WTC11 (cell line): ENCODE results near the gene CCHCR1.
"Not testable (repeated sequence)": the region's sequence is repeated elsewhere in the genome, so short reads cannot be mapped to it uniquely, and the experiment has no call there.

Experiments
- FOXK1 ChIP-seq: sonication (generic); formaldehyde crosslinking; IDR thresholded peaks from 2 replicates; pipeline ENCODE4 v1.8.0; 2022; ENCODE audit warnings: mild to moderate bottlenecking, moderate library complexity, missing genetic modification reagents
- FOXP1 ChIP-seq: sonication (generic); formaldehyde crosslinking; IDR thresholded peaks from 2 replicates; pipeline ENCODE4 v1.8.0; 2022; ENCODE audit warnings: missing genetic modification reagents, mild to moderate bottlenecking, moderate library complexity, borderline replicate concordance
- HMGA2 ChIP-seq: fragments of 250-450 bp; sonication (Bioruptor Pico); IDR thresholded peaks from 2 replicates; pipeline ENCODE4 v1.4.0; 2021; ENCODE audit warnings: mild to moderate bottlenecking, moderate library complexity
- NR3C1 ChIP-seq: sonication (generic); formaldehyde crosslinking; conservative IDR thresholded peaks from 2 replicates; pipeline ENCODE4 v1.8.1; 2023; ENCODE audit warnings: low read depth, mild to moderate bottlenecking, missing genetic modification reagents
- ZNF416 ChIP-seq: fragments of 250-450 bp; sonication (Bioruptor Pico); IDR thresholded peaks from 2 replicates; pipeline ENCODE4 v1.9.0; 2021; ENCODE audit warnings: mild to moderate bottlenecking, inconsistent platforms
- TF ChIP-seq, protein P1 (sequence below): fragments of 200-600 bp; IDR thresholded peaks from 2 replicates; pipeline ENCODE4 v1.8.0; 2022; ENCODE audit warnings: antibody characterized with exemption
- TF ChIP-seq, protein P2 (sequence below): sonication (generic); formaldehyde crosslinking; conservative IDR thresholded peaks from 2 replicates; pipeline ENCODE4 v1.8.1; 2022; ENCODE audit warnings: mild to moderate bottlenecking, missing genetic modification reagents
- TF ChIP-seq, protein P3 (sequence below): sonication (generic); formaldehyde crosslinking; IDR thresholded peaks from 2 replicates; pipeline ENCODE4 v1.8.0; 2022; ENCODE audit warnings: mild to moderate bottlenecking, missing genetic modification reagents
- TF ChIP-seq, protein P4 (sequence below): sonication (generic); formaldehyde crosslinking; IDR thresholded peaks from 2 replicates; pipeline ENCODE4 v1.8.1; 2023; ENCODE audit warnings: mild to moderate bottlenecking, missing genetic modification reagents, moderate library complexity
- TF ChIP-seq, protein P5 (sequence below): sonication (generic); formaldehyde crosslinking; IDR thresholded peaks from 2 replicates; pipeline ENCODE4 v1.8.1; 2023; ENCODE audit warnings: mild to moderate bottlenecking, moderate library complexity, missing genetic modification reagents
- TF ChIP-seq, protein P6 (sequence below): fragments of 250-450 bp; sonication (Bioruptor Pico); IDR thresholded peaks from 2 replicates; pipeline ENCODE4 v2.1.2; 2022; ENCODE audit warnings: mild to moderate bottlenecking, moderate library complexity

DNA sequence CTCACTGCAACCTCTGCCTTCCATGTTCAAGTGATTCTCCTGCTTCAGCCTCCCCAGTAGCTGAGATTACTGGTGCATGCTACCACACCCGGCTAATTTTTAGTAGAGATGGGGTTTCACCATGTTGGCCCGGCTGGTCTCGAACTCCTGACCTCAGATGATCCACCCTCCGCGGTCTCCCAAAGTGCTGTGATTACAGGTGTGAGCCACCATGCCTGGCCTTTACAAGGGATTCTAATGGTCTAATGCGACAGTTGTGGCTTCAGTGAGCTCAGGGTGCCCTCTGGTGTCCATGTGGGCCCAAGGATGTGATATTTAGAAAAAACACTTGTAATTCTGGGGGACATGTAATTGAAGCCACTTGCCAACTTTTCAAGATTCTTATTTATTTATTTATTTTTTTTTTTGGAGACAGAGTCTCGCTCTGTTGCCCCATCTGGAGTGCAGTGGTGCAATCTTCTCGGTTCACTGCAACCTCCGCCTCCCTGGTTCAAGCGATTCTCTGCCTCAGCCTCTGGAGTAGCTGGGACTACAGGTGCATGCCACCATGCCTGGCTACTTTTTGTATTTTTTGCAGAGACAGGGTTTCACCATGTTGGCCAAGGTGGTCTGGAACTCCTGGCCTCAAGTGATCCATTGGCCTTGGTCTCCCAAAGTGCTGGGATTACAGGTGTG, 35.0 kb upstream of the CCHCR1 start:
- TF ChIP-seq, protein P1, sequence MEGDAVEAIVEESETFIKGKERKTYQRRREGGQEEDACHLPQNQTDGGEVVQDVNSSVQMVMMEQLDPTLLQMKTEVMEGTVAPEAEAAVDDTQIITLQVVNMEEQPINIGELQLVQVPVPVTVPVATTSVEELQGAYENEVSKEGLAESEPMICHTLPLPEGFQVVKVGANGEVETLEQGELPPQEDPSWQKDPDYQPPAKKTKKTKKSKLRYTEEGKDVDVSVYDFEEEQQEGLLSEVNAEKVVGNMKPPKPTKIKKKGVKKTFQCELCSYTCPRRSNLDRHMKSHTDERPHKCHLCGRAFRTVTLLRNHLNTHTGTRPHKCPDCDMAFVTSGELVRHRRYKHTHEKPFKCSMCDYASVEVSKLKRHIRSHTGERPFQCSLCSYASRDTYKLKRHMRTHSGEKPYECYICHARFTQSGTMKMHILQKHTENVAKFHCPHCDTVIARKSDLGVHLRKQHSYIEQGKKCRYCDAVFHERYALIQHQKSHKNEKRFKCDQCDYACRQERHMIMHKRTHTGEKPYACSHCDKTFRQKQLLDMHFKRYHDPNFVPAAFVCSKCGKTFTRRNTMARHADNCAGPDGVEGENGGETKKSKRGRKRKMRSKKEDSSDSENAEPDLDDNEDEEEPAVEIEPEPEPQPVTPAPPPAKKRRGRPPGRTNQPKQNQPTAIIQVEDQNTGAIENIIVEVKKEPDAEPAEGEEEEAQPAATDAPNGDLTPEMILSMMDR = peak; percentile 22; the same call in 1 of the 2 replicates
- not testable (repeated sequence) for TF ChIP-seq HMGA2 (CRISPR knock-in tag); NR3C1 (CRISPR knock-in tag); ZNF416; FOXP1; FOXK1 (CRISPR knock-in tag)
- TF ChIP-seq, protein P2, sequence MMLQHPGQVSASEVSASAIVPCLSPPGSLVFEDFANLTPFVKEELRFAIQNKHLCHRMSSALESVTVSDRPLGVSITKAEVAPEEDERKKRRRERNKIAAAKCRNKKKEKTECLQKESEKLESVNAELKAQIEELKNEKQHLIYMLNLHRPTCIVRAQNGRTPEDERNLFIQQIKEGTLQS (CRISPR knock-in tag) = not testable (repeated sequence)
- TF ChIP-seq, protein P3, sequence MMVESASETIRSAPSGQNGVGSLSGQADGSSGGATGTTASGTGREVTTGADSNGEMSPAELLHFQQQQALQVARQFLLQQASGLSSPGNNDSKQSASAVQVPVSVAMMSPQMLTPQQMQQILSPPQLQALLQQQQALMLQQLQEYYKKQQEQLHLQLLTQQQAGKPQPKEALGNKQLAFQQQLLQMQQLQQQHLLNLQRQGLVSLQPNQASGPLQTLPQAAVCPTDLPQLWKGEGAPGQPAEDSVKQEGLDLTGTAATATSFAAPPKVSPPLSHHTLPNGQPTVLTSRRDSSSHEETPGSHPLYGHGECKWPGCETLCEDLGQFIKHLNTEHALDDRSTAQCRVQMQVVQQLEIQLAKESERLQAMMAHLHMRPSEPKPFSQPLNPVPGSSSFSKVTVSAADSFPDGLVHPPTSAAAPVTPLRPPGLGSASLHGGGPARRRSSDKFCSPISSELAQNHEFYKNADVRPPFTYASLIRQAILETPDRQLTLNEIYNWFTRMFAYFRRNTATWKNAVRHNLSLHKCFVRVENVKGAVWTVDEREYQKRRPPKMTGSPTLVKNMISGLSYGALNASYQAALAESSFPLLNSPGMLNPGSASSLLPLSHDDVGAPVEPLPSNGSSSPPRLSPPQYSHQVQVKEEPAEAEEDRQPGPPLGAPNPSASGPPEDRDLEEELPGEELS (CRISPR knock-in tag) = not testable (repeated sequence)
- TF ChIP-seq, protein P4, sequence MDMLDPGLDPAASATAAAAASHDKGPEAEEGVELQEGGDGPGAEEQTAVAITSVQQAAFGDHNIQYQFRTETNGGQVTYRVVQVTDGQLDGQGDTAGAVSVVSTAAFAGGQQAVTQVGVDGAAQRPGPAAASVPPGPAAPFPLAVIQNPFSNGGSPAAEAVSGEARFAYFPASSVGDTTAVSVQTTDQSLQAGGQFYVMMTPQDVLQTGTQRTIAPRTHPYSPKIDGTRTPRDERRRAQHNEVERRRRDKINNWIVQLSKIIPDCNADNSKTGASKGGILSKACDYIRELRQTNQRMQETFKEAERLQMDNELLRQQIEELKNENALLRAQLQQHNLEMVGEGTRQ = not testable (repeated sequence)
- TF ChIP-seq, protein P5, sequence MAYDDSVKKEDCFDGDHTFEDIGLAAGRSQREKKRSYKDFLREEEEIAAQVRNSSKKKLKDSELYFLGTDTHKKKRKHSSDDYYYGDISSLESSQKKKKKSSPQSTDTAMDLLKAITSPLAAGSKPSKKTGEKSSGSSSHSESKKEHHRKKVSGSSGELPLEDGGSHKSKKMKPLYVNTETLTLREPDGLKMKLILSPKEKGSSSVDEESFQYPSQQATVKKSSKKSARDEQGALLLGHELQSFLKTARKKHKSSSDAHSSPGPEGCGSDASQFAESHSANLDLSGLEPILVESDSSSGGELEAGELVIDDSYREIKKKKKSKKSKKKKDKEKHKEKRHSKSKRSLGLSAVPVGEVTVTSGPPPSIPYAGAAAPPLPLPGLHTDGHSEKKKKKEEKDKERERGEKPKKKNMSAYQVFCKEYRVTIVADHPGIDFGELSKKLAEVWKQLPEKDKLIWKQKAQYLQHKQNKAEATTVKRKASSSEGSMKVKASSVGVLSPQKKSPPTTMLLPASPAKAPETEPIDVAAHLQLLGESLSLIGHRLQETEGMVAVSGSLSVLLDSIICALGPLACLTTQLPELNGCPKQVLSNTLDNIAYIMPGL (CRISPR knock-in tag) = not testable (repeated sequence)
- TF ChIP-seq, protein P6, sequence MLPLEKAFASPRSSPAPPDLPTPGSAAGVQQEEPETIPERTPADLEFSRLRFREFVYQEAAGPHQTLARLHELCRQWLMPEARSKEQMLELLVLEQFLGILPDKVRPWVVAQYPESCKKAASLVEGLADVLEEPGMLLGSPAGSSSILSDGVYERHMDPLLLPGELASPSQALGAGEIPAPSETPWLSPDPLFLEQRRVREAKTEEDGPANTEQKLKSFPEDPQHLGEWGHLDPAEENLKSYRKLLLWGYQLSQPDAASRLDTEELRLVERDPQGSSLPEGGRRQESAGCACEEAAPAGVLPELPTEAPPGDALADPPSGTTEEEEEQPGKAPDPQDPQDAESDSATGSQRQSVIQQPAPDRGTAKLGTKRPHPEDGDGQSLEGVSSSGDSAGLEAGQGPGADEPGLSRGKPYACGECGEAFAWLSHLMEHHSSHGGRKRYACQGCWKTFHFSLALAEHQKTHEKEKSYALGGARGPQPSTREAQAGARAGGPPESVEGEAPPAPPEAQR (CRISPR knock-in tag) = peak; percentile 84; the same call in 1 of the 2 replicates
